Neural cell (in vitro differentiated cells): ENCODE data around the gene ADAT3.

Source experiments
- CTCF ChIP-seq: fragments of 450-650 bp; IDR thresholded peaks from 2 replicates; pipeline ENCODE4 v1.5.1; 2014; ENCODE audit warnings: antibody characterized with exemption, mild to moderate bottlenecking, moderate library complexity; ENCODE audit not compliant: poor library complexity, severe bottlenecking
- EP300 ChIP-seq: fragments of 450-650 bp; conservative IDR thresholded peaks from 2 replicates; pipeline ENCODE4 v1.6.1; 2014; ENCODE audit warnings: antibody characterized with exemption, mild to moderate bottlenecking, moderate library complexity; ENCODE audit not compliant: poor library complexity, severe bottlenecking
- EZH2 ChIP-seq: fragments of 200-600, 300-800 bp; shearing (Covaris generic), sonication (generic); IDR thresholded peaks from 2 replicates; pipeline ENCODE4 v1.6.1; 2014; ENCODE audit warnings: antibody characterized with exemption, low read length, borderline replicate concordance, mild to moderate bottlenecking; ENCODE audit not compliant: insufficient read depth, poor library complexity, severe bottlenecking
- MXI1 ChIP-seq: fragments of 450-650 bp; conservative IDR thresholded peaks from 2 replicates; pipeline ENCODE4 v1.6.1; 2014; ENCODE audit warnings: antibody characterized with exemption, mild to moderate bottlenecking; ENCODE audit not compliant: poor library complexity, severe bottlenecking
- POLR2AphosphoS5 ChIP-seq: IDR thresholded peaks from 2 replicates; pipeline ENCODE4 v1.6.1; 2012
- RAD21 ChIP-seq: fragments of 450-650 bp; conservative IDR thresholded peaks from 2 replicates; pipeline ENCODE4 v1.6.1; 2014; ENCODE audit warnings: antibody characterized with exemption, mild to moderate bottlenecking, moderate library complexity
- REST ChIP-seq: IDR thresholded peaks from 2 replicates; pipeline ENCODE4 v1.6.1; 2012; ENCODE audit warnings: borderline replicate concordance
- SMC3 ChIP-seq: fragments of 450-650 bp; conservative IDR thresholded peaks from 2 replicates; pipeline ENCODE4 v1.6.1; 2014; ENCODE audit warnings: antibody characterized with exemption, mild to moderate bottlenecking, moderate library complexity; ENCODE audit not compliant: poor library complexity
- TAF1 ChIP-seq: IDR thresholded peaks from 2 replicates; pipeline ENCODE4 v1.6.1; 2012; ENCODE audit warnings: low read depth

- TF ChIP-seq CTCF, result no peak
- no peak for TF ChIP-seq POLR2AphosphoS5
- no peak for TF ChIP-seq RAD21
- no peak for TF ChIP-seq EP300
- no peak for TF ChIP-seq SMC3
- no peak for TF ChIP-seq REST
- TF ChIP-seq EZH2, result no peak
- TF ChIP-seq MXI1, result no peak
- TF ChIP-seq TAF1, result no peak
Measured at GRCh38 chr19:1883784-1884183, 21.4 kb upstream of the ADAT3 start.
